COLO668 (cell line): Measurements from ENCODE around the gene OSGEP.

ENCODE experiments used
- DNase-seq: peaks from one replicate; lab custom pipeline; 2025; ENCODE audit not compliant: unreplicated experiment; lab: John Stamatoyannopoulos, UW

The OSGEP gene

GRCh38 chr14:20434701-20435581, 19.7 kb downstream of the OSGEP start:
- DNase-seq: peak; percentile 42

GRCh38 chr14:20429801-20430669, 24.6 kb downstream of the OSGEP start:
- DNase-seq: no peak

GRCh38 chr14:20428802-20429201, 25.8 kb downstream of the OSGEP start:
- no peak for DNase-seq

- no peak for DNase-seq
These were observed 26.6 kb downstream of the OSGEP start for GRCh38 chr14:20428010-20428365.

- DNase-seq: no peak
These were observed 27.2 kb downstream of the OSGEP start for GRCh38 chr14:20427231-20428009.

- DNase-seq: no peak
These were observed 29.8 kb downstream of the OSGEP start for GRCh38 chr14:20424851-20425250.

- no peak for DNase-seq
These were observed 31.7 kb downstream of the OSGEP start for GRCh38 chr14:20422886-20423285.

GRCh38 chr14:20421267-20421666, 33.3 kb downstream of the OSGEP start:
- DNase-seq: no peak

GRCh38 chr14:20419419-20419818, 35.2 kb downstream of the OSGEP start:
- DNase-seq: no peak

GRCh38 chr14:20418501-20418909, 36.1 kb downstream of the OSGEP start:
- no peak for DNase-seq

- no peak for DNase-seq
These were observed 37.1 kb downstream of the OSGEP start for GRCh38 chr14:20417250-20418186.

- no peak for DNase-seq
These were observed 38.4 kb downstream of the OSGEP start for GRCh38 chr14:20416223-20416622.

- no peak for DNase-seq
These were observed 38.8 kb downstream of the OSGEP start for GRCh38 chr14:20415782-20416206.

- no peak for DNase-seq
These were observed 40.9 kb downstream of the OSGEP start for GRCh38 chr14:20413744-20414082.

GRCh38 chr14:20412876-20413743, 41.5 kb downstream of the OSGEP start, which contains the start of gene TEP1:
TEP1 (minus strand) TSS chr14:20413501; CDS start chr14:20408439, 5,062 bp downstream.
- DNase-seq: peak; percentile 93

- no peak for DNase-seq
These were observed 42.2 kb downstream of the OSGEP start for GRCh38 chr14:20412411-20412810.

GRCh38 chr14:20409226-20409625, 45.4 kb downstream of the OSGEP start:
- DNase-seq: no peak

GRCh38 chr14:20403521-20403920, 51.1 kb downstream of the OSGEP start:
- no peak for DNase-seq

- no peak for DNase-seq
These were observed 53.5 kb downstream of the OSGEP start for GRCh38 chr14:20400965-20401593.
